SK-N-SH (cell line): ENCODE measurements around the gene IGF2. TPM values are rescaled to one million over a fixed set of nuclear protein-coding genes. Genes with fewer than 3 reads are reported as not detected.

ENCODE experiments used
- CTCF ChIA-PET: fragments of 300-600, 350-600 bp; formaldehyde crosslinking; extraction: SDS; loops from one replicate; lab custom pipeline; 2021; lab: Yijun Ruan, JAX
- POLR2A ChIA-PET: fragments of 350-600 bp; sonication (Branson Sonifier 250); formaldehyde crosslinking; extraction: SDS; loops from one replicate; lab custom pipeline; 2020; ENCODE audit warnings: antibody characterized with exemption, inconsistent platforms; lab: Yijun Ruan, JAX
- DNase-seq: peaks from one replicate; pipeline ENCODE4 v3.0.0; 2012
- H2AFZ ChIP-seq: fragments of 200-600 bp; sonication (generic); 2 replicates; pipeline ENCODE4 v1.8.1; 2016; ENCODE audit warnings: antibody characterized with exemption, mild to moderate bottlenecking, low read depth
- H3F3A ChIP-seq: fragments of 200-600 bp; sonication (generic); replicated peaks from 2 replicates; pipeline ENCODE3; 2016; ENCODE audit warnings: antibody characterized with exemption, mild to moderate bottlenecking; ENCODE audit not compliant: insufficient read depth
- H3K27ac ChIP-seq, 2 experiments: fragments of 200-500 bp in 1 of 2; fragments of 200-600 bp in 1 of 2; sonication (Bioruptor generic) in 1 of 2; sonication (generic), shearing (Covaris generic) in 1 of 2; 2 replicates each; pipeline versions ENCODE4 v1.5.1 to v1.6.1; 2014 to 2016; ENCODE audit warnings: low read depth in 2 of 2, inconsistent platforms in 1 of 2, low read length in 1 of 2, mild to moderate bottlenecking in 1 of 2, mixed read lengths in 1 of 2
- H3K27me3 ChIP-seq: fragments of 200-600 bp; sonication (generic), shearing (Covaris generic); 2 replicates; pipeline ENCODE4 v1.6.1; 2016; ENCODE audit warnings: mixed run types; ENCODE audit not compliant: insufficient read depth
- H3K36me3 ChIP-seq, 2 experiments: fragments of 200-500 bp in 1 of 2; fragments of 200-600 bp in 1 of 2; sonication (Bioruptor generic) in 1 of 2; sonication (generic) in 1 of 2; replicated peaks in 1 of 2; 2 replicates each; pipeline versions ENCODE3 to v1.5.1; 2014 to 2016; ENCODE audit warnings: low read length in 1 of 2, mild to moderate bottlenecking in 1 of 2; ENCODE audit not compliant: insufficient read depth in 2 of 2, control insufficient read depth in 1 of 2
- H3K4me1 ChIP-seq, 2 experiments: fragments of 200-500 bp in 1 of 2; fragments of 200-600 bp in 1 of 2; sonication (Bioruptor generic) in 1 of 2; sonication (generic), shearing (Covaris generic) in 1 of 2; 2 replicates each; pipeline versions ENCODE4 v1.5.1 to v1.6.1; 2014 to 2016; ENCODE audit warnings: low read depth in 1 of 2, low read length in 1 of 2, mixed run types in 1 of 2; ENCODE audit not compliant: insufficient read depth in 2 of 2, control insufficient read depth in 1 of 2
- H3K4me2 ChIP-seq: fragments of 200-600 bp; sonication (generic), shearing (Covaris generic); 2 replicates; pipeline ENCODE4 v1.6.1; 2017; ENCODE audit warnings: mixed run types
- H3K4me3 ChIP-seq, 2 experiments: fragments of 200-500 bp in 1 of 2; fragments of 200-600 bp in 1 of 2; sonication (Bioruptor generic) in 1 of 2; sonication (generic), shearing (Covaris generic) in 1 of 2; 2 replicates each; pipeline versions ENCODE4 v1.5.1 to v1.8.1; 2014 to 2016; ENCODE audit warnings: low read depth in 2 of 2, inconsistent platforms in 1 of 2, low read length in 1 of 2, mild to moderate bottlenecking in 1 of 2, mixed read lengths in 1 of 2, moderate library complexity in 1 of 2
- H3K79me2 ChIP-seq: fragments of 200-600 bp; sonication (generic); 2 replicates; pipeline ENCODE4 v1.8.1; 2017; ENCODE audit warnings: mild to moderate bottlenecking; ENCODE audit not compliant: insufficient read depth
- H3K9ac ChIP-seq: fragments of 200-600 bp; sonication (generic); 2 replicates; pipeline ENCODE4 v1.6.1; 2017; ENCODE audit warnings: mixed run types
- H3K9me2 ChIP-seq: fragments of 200-600 bp; sonication (generic); 2 replicates; pipeline ENCODE4 v1.6.1; 2017; ENCODE audit warnings: mixed run types
- H3K9me3 ChIP-seq: fragments of 200-600 bp; sonication (generic); 2 replicates; pipeline ENCODE4 v1.6.1; 2017; ENCODE audit warnings: mixed run types, mild to moderate bottlenecking, moderate library complexity
- H4K20me1 ChIP-seq: fragments of 200-600 bp; sonication (generic); 2 replicates; pipeline ENCODE4 v1.6.1; 2017; ENCODE audit warnings: mild to moderate bottlenecking, mixed run types; ENCODE audit not compliant: insufficient read depth
- CTCF ChIP-seq: fragments of 200-600 bp; sonication (generic); IDR thresholded peaks from 2 replicates; pipeline ENCODE4 v1.6.1; 2017; ENCODE audit warnings: antibody characterized with exemption, mild to moderate bottlenecking, moderate library complexity
- EP300 ChIP-seq, 2 experiments: IDR thresholded peaks; 2 replicates each; pipeline versions ENCODE4 v1.4.0 to v1.6.1; 2012; ENCODE audit warnings: borderline replicate concordance in 1 of 2, low read depth in 1 of 2, low read length in 1 of 2
- FOXJ3 ChIP-seq: sonication (generic); formaldehyde crosslinking; IDR thresholded peaks from 2 replicates; pipeline ENCODE4 v1.5.1; 2020; ENCODE audit warnings: mild to moderate bottlenecking, missing genetic modification reagents
- GABPA ChIP-seq: IDR thresholded peaks from 2 replicates; pipeline ENCODE4 v1.4.0; 2012; ENCODE audit warnings: low read depth, mild to moderate bottlenecking
- GATA2 ChIP-seq: sonication (generic); formaldehyde crosslinking; IDR thresholded peaks from 2 replicates; pipeline ENCODE4 v1.5.0; 2020; ENCODE audit warnings: mild to moderate bottlenecking, missing genetic modification reagents
- MEF2A ChIP-seq: IDR thresholded peaks from 2 replicates; pipeline ENCODE4 v1.4.0; 2012; ENCODE audit warnings: low read depth, borderline replicate concordance
- NRF1 ChIP-seq: IDR thresholded peaks from 2 replicates; pipeline ENCODE4 v1.6.1; 2012; ENCODE audit warnings: low read depth, mild to moderate bottlenecking, low read length
- POLR2AphosphoS5 ChIP-seq: IDR thresholded peaks from 2 replicates; pipeline ENCODE4 v1.6.1; 2012; ENCODE audit warnings: low read depth, low read length
- RAD21 ChIP-seq: IDR thresholded peaks from 2 replicates; pipeline ENCODE4 v1.6.1; 2012; ENCODE audit warnings: mild to moderate bottlenecking, low read length
- RFX5 ChIP-seq: IDR thresholded peaks from 2 replicates; pipeline ENCODE4 v1.6.1; 2012; ENCODE audit warnings: mild to moderate bottlenecking, improper control_type of control experiment, low read length
- RXRA ChIP-seq: IDR thresholded peaks from 2 replicates; pipeline ENCODE4 v1.4.0; 2012; ENCODE audit warnings: low read depth, mild to moderate bottlenecking, borderline replicate concordance
- SMC3 ChIP-seq: IDR thresholded peaks from 2 replicates; pipeline ENCODE4 v1.6.1; 2012; ENCODE audit warnings: low read depth, low read length, improper control_type of control experiment
- TEAD4 ChIP-seq: IDR thresholded peaks from 2 replicates; pipeline ENCODE4 v1.4.0; 2012; ENCODE audit warnings: mild to moderate bottlenecking, borderline replicate concordance; ENCODE audit not compliant: insufficient read depth
- USF1 ChIP-seq: IDR thresholded peaks from 2 replicates; pipeline ENCODE4 v1.4.0; 2012; ENCODE audit warnings: low read depth, borderline replicate concordance
- YY1 ChIP-seq: IDR thresholded peaks from 2 replicates; pipeline ENCODE4 v1.4.0; 2012; ENCODE audit warnings: low read depth, mild to moderate bottlenecking
- WGBS: methylation state at CpG from one replicate; pipeline ENCODE4 v1.1.6; 2017; ENCODE audit warnings: low lambda C conversion rate; 5-methylcytosine and 5-hydroxymethylcytosine counted together
- polyA plus RNA-seq, 3 experiments: library from polyadenylated mRNA; depleted of rRNA; stranded (reverse); fragments of >200 nt; gene quantifications; 2 replicates each; pipeline ENCODE4 v1.2.3, GENCODE V29; 2012

The IGF2 gene
- polyA plus RNA-seq, 1 of the 3 experiments (the other 2 are of a cell fraction), result 0.05 TPM

- TF ChIP-seq CTCF (no peak), NRF1 (no peak), GABPA (no peak), MEF2A (no peak), GATA2 (CRISPR knock-in tag) (no peak), YY1 (no peak), POLR2AphosphoS5 (no peak)
Measured at GRCh38 chr11:2188745-2189144, 49.6 kb upstream of the IGF2 start (continued).

GRCh38 chr11:2187280-2187707, 48.1 kb upstream of the IGF2 start:
- Histone ChIP-seq H3K4me1 (peaks cover 0 to 44% of the 10 kb centered on the region in 2 experiments; a peak in 1 of 4 replicates), H3K27me3 (no peaks in the 10 kb centered on the region), H3K36me3 (no peaks in the 10 kb centered on the region), H3F3A (no peaks in the 10 kb centered on the region), H3K9me3 (no peaks in the 10 kb centered on the region), H3K27ac (no peak overlapping the region), H4K20me1 (no peaks in the 10 kb centered on the region), H3K9ac (no peak overlapping the region), H3K4me2 (no peak overlapping the region), H3K9me2 (no peaks in the 10 kb centered on the region), H3K79me2 (no peaks in the 10 kb centered on the region), H2AFZ (no peak overlapping the region), H3K4me3 (no peak overlapping the region)
- POLR2A ChIA-PET, result no interaction called here
- 90% methylated on average over 7 of the region's 7 CpGs for WGBS
- CTCF ChIA-PET, result interaction anchor here (0.9 to 3.5 kb wide), 9 partner anchors 7 to 591 kb away, joined by 3 to 49 read pairs (median 8); no protein-coding TSS in a partner anchor
- no peak for DNase-seq
- 0 out of 2 replicates have a peak, but pooled peaks have one; percentile 34 for TF ChIP-seq FOXJ3 (CRISPR knock-in tag)
- TF ChIP-seq RXRA, result no peak

GRCh38 chr11:2186669-2187279, 47.6 kb upstream of the IGF2 start:
- no peaks in the 10 kb centered on the region for H3K79me2 ChIP-seq
- H3K27ac ChIP-seq, result no peak overlapping the region; a peak in 1 of 4 replicates
- TF ChIP-seq RFX5 (no peak), GABPA (no peak), USF1 (no peak), CTCF (peak; percentile 17; the same call in 1 of the 2 replicates), TEAD4 (no peak), EP300 (IDR thresholded peaks at IDR 0.05; ENCODE audit: borderline replicate concordance in 1 of 2, low read depth in 1 of 2, low read length in 1 of 2) (no peak), MEF2A (no peak), RAD21 (peak; percentile 73), SMC3 (peak; percentile 40; the same call in 1 of the 2 replicates)
- H3K9me2 ChIP-seq, result no peaks in the 10 kb centered on the region
- POLR2A ChIA-PET, result interaction anchor here (1.1 to 1.4 kb wide), 3 partner anchors 7 to 118 kb away, joined by 3 to 4 read pairs (median 4); no protein-coding TSS in a partner anchor
- no peaks in the 10 kb centered on the region for H3K36me3 ChIP-seq
- DNase-seq, result peak; percentile 80
- no peaks in the 10 kb centered on the region for H3K9me3 ChIP-seq
- H3F3A ChIP-seq, result no peaks in the 10 kb centered on the region
- H3K4me2 ChIP-seq, result no peak overlapping the region
- H4K20me1 ChIP-seq, result no peaks in the 10 kb centered on the region
- 58% methylated on average over 12 of the region's 21 CpGs for WGBS
- no peak overlapping the region for H2AFZ ChIP-seq
- H3K4me1 ChIP-seq, result peaks cover 0 to 39% of the 10 kb centered on the region in 2 experiments; a peak in 1 of 4 replicates
- CTCF ChIA-PET, result interaction anchor here (0.6 to 3.5 kb wide), 25 partner anchors 8 to 591 kb away, joined by 3 to 49 read pairs (median 5); partner anchors contain the start of genes C11orf21, TH and TSPAN32
- H3K9ac ChIP-seq, result no peak overlapping the region
- no peaks in the 10 kb centered on the region for H3K27me3 ChIP-seq
- H3K4me3 ChIP-seq, result no peak overlapping the region
